Measurements from ENCODE around the gene CALN1. TPM values are rescaled to one million over a fixed set of nuclear protein-coding genes. Genes with fewer than 3 reads are reported as not detected.

CALN1 gene
- total and polyA plus RNA-seq, 2 experiments from 2014 or later, result 7.6 to 14.5 TPM

- Histone ChIP-seq H3K27me3 (ENCODE audit: insufficient read depth) (no peaks in the 10 kb centered on the region), H3K4me3 (no peak overlapping the region), H4K20me1 (replicated peaks; ENCODE audit: insufficient read depth) (no peaks in the 10 kb centered on the region), H3K79me2 (replicated peaks; ENCODE audit: insufficient read depth) (no peaks in the 10 kb centered on the region), H2AFZ (peak overlapping the region; percentile 48; the same call in 1 of the 2 replicates), H3F3A (replicated peaks; ENCODE audit: low read depth) (0 out of 2 replicates have a peak, but pooled peaks cover 3% of the 10 kb centered on the region), H3K36me3 (ENCODE audit: insufficient read depth) (no peaks in the 10 kb centered on the region), H3K9me2 (ENCODE audit: insufficient read depth) (no peaks in the 10 kb centered on the region), H3K4me1 (ENCODE audit: insufficient read depth) (peaks cover 21% of the 10 kb centered on the region), H3K27ac (ENCODE audit: low read depth) (no peak overlapping the region), H3K4me2 (no peak overlapping the region)
- Mint-ChIP-seq H3K9me3 (peaks cover 29% of the 10 kb centered on the region; the same call in 2 of the 3 replicates), H3K4me3 (no peak overlapping the region), H3K27ac (no peak overlapping the region), H3K4me1 (peaks cover 23% of the 10 kb centered on the region), H3K27me3 (ENCODE audit: insufficient read depth, low read depth, poor library complexity) (peaks cover 8% of the 10 kb centered on the region), H3K36me3 (ENCODE audit: low read depth) (peaks cover 29% of the 10 kb centered on the region; the same call in 2 of the 3 replicates)
- peak; percentile 98 for TF ChIP-seq CTCF (conservative IDR thresholded peaks at IDR 0.05; ENCODE audit: low read depth in 2 of 2)
- no peak for TF ChIP-seq EZH2phosphoT487 (IDR thresholded peaks at IDR 0.05; ENCODE audit: unreplicated experiment)
- ATAC-seq (peak; percentile 34), DNase-seq (ENCODE audit: low spot score) (peak; percentile 93)
Observed at GRCh38 chr7:71735961-71736556, 676.1 kb downstream of the CALN1 start.

GRCh38 chr7:71733107-71733870, 678.8 kb downstream of the CALN1 start:
- no peaks in the 10 kb centered on the region for H3F3A ChIP-seq (replicated peaks; ENCODE audit: low read depth)
- peak overlapping the region; percentile 67 for H3K4me3 ChIP-seq
- ATAC-seq, result peak; percentile 82
- H2AFZ ChIP-seq, result peak overlapping the region; percentile 97
- no peak overlapping the region for H3K27ac ChIP-seq (ENCODE audit: low read depth)
- peak overlapping the region; percentile 83 for H3K4me2 ChIP-seq
- no peaks in the 10 kb centered on the region for H3K27me3 ChIP-seq (ENCODE audit: insufficient read depth)
- peaks cover 9% of the 10 kb centered on the region for H3K4me1 Mint-ChIP-seq
- TF ChIP-seq ETS1 (IDR thresholded peaks at IDR 0.05) (no peak), CTCF (conservative IDR thresholded peaks at IDR 0.05; ENCODE audit: low read depth in 2 of 2) (peak; percentile 89 to 96), EZH2phosphoT487 (IDR thresholded peaks at IDR 0.05; ENCODE audit: unreplicated experiment) (no peak)
- no peaks in the 10 kb centered on the region for H4K20me1 ChIP-seq (replicated peaks; ENCODE audit: insufficient read depth)
- H3K36me3 Mint-ChIP-seq (ENCODE audit: low read depth), result peaks cover 25% of the 10 kb centered on the region; the same call in 2 of the 3 replicates
- peaks cover 28% of the 10 kb centered on the region for H3K9me3 Mint-ChIP-seq
- H3K4me3 Mint-ChIP-seq, result peak overlapping the region; percentile 61; the same call in 2 of the 3 replicates
- peaks cover 6% of the 10 kb centered on the region; the same call in 1 of the 2 replicates for H3K4me1 ChIP-seq (ENCODE audit: insufficient read depth)
- no peaks in the 10 kb centered on the region for H3K36me3 ChIP-seq (ENCODE audit: insufficient read depth)
- peaks cover 8% of the 10 kb centered on the region for H3K27me3 Mint-ChIP-seq (ENCODE audit: insufficient read depth, low read depth, poor library complexity)
- no peaks in the 10 kb centered on the region for H3K79me2 ChIP-seq (replicated peaks; ENCODE audit: insufficient read depth)
- H3K9me2 ChIP-seq (ENCODE audit: insufficient read depth), result no peaks in the 10 kb centered on the region
- DNase-seq (ENCODE audit: low spot score), result peak; percentile 98
- H3K27ac Mint-ChIP-seq, result no peak overlapping the region

Measured in GM23338 (cell line).